DOHH2 (cell line): ENCODE measurements around the gene TUBB1.

ENCODE experiments used
- H3F3A ChIP-seq: fragments of 200-600 bp; sonication (generic), shearing (Covaris generic); 2 replicates; pipeline ENCODE4 v1.6.0; 2016; ENCODE audit warnings: antibody characterized with exemption, mild to moderate bottlenecking; ENCODE audit not compliant: control insufficient read depth, insufficient read depth
- H3K27ac ChIP-seq: fragments of 200-600 bp; sonication (generic); 2 replicates; pipeline ENCODE4 v1.5.1; 2014; ENCODE audit warnings: low read depth, mild to moderate bottlenecking, low read length, moderate library complexity
- H3K27me3 ChIP-seq: fragments of 200-600 bp; sonication (generic); 2 replicates; pipeline ENCODE4 v1.6.1; 2014; ENCODE audit warnings: mild to moderate bottlenecking, low read length, mixed read lengths; ENCODE audit not compliant: control insufficient read depth
- H3K36me3 ChIP-seq: fragments of 200-600 bp; sonication (generic); 2 replicates; pipeline ENCODE4 v1.6.1; 2014; ENCODE audit warnings: mild to moderate bottlenecking, low read length, moderate library complexity, mixed read lengths; ENCODE audit not compliant: control insufficient read depth
- H3K4me1 ChIP-seq: fragments of 200-600 bp; sonication (generic); 2 replicates; pipeline ENCODE4 v1.6.1; 2014; ENCODE audit warnings: mild to moderate bottlenecking, low read length, mixed read lengths; ENCODE audit not compliant: control insufficient read depth
- H3K4me2 ChIP-seq: fragments of 200-600 bp; sonication (generic); 2 replicates; pipeline ENCODE4 v1.6.0; 2014; ENCODE audit warnings: mild to moderate bottlenecking, low read length, moderate library complexity
- H3K4me3 ChIP-seq: fragments of 200-600 bp; sonication (generic); 2 replicates; pipeline ENCODE4 v1.5.1; 2014; ENCODE audit warnings: mild to moderate bottlenecking, low read length, mixed read lengths
- H3K79me2 ChIP-seq: fragments of 200-600 bp; sonication (generic); 2 replicates; pipeline ENCODE4 v1.6.1; 2014; ENCODE audit warnings: mild to moderate bottlenecking, low read length, mixed read lengths; ENCODE audit not compliant: control insufficient read depth
- H3K9me2 ChIP-seq: fragments of 200-600 bp; sonication (generic); replicated peaks from 2 replicates; pipeline ENCODE4 v1.6.1; 2014; ENCODE audit warnings: mild to moderate bottlenecking, low read length, mixed read lengths; ENCODE audit not compliant: control insufficient read depth
- H3K9me3 ChIP-seq: fragments of 200-600 bp; sonication (generic); 2 replicates; pipeline ENCODE4 v1.6.1; 2014; ENCODE audit warnings: antibody characterized with exemption, low read length, mixed read lengths; ENCODE audit not compliant: control insufficient read depth, insufficient read depth
- H4K20me1 ChIP-seq: fragments of 200-600 bp; sonication (generic); 2 replicates; pipeline ENCODE4 v1.6.0; 2014; ENCODE audit warnings: low read depth, mild to moderate bottlenecking, antibody characterized with exemption, low read length, moderate library complexity; ENCODE audit not compliant: control insufficient read depth, insufficient read depth
- EZH2phosphoT487 ChIP-seq: fragments of 200-600 bp; sonication (generic); IDR thresholded peaks from 2 replicates; pipeline ENCODE4 v1.6.1; 2017; ENCODE audit warnings: borderline replicate concordance, mild to moderate bottlenecking, antibody characterized with exemption, low read length, moderate library complexity, mixed read lengths
- TF ChIP-seq, protein P1 (sequence below): fragments of 200-600 bp; sonication (generic); IDR thresholded peaks from one replicate; pipeline ENCODE4 v1.5.1; 2014; ENCODE audit warnings: antibody characterized with exemption, mild to moderate bottlenecking, low read depth, low read length; ENCODE audit not compliant: poor library complexity, severe bottlenecking

TUBB1 gene

DNA sequence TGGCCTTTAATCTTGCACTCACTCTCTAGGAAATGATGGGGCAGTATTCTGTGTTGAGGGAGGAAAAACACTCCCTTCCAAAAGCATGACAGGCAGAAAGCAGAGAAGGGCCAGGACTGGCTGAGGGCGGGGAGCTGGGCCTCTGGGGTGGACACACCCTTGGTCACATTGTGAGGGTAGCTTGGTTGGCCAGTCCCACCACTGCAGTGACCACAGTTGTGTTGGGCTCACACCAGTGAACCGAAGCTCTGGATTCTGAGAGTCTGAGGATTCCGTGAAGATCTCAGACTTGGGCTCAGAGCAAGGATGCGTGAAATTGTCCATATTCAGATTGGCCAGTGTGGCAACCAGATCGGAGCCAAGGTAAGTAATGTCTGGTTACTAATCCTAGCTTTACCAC, at the start of gene TUBB1:
TUBB1 (plus strand) TSS at position 213 of the 400 bp plus-strand sequence; CDS start at position 307, 94 bp downstream.
- peaks cover 19% of the 10 kb centered on the region for H3K36me3 ChIP-seq
- H3K4me2 ChIP-seq, result no peak within 1 kb of the TSS

GRCh38 chr20:58969439-58969838, 49.8 kb upstream of the TUBB1 start:
- 0 out of 2 replicates have a peak, but pooled peaks cover 5% of the 10 kb centered on the region for H3K27me3 ChIP-seq
- H4K20me1 ChIP-seq, result no peaks in the 10 kb centered on the region
- H3K27ac ChIP-seq, result no peak overlapping the region
- peak overlapping the region; percentile 53; the same call in 1 of the 2 replicates for H3K4me2 ChIP-seq
- TF ChIP-seq, protein P1, sequence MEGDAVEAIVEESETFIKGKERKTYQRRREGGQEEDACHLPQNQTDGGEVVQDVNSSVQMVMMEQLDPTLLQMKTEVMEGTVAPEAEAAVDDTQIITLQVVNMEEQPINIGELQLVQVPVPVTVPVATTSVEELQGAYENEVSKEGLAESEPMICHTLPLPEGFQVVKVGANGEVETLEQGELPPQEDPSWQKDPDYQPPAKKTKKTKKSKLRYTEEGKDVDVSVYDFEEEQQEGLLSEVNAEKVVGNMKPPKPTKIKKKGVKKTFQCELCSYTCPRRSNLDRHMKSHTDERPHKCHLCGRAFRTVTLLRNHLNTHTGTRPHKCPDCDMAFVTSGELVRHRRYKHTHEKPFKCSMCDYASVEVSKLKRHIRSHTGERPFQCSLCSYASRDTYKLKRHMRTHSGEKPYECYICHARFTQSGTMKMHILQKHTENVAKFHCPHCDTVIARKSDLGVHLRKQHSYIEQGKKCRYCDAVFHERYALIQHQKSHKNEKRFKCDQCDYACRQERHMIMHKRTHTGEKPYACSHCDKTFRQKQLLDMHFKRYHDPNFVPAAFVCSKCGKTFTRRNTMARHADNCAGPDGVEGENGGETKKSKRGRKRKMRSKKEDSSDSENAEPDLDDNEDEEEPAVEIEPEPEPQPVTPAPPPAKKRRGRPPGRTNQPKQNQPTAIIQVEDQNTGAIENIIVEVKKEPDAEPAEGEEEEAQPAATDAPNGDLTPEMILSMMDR, result no peak
- no peak for TF ChIP-seq EZH2phosphoT487
- peaks cover 20% of the 10 kb centered on the region for H3K4me1 ChIP-seq
- peaks cover 3% of the 10 kb centered on the region; the same call in 1 of the 2 replicates for H3F3A ChIP-seq
- no peak overlapping the region for H3K4me3 ChIP-seq
- peaks cover 9% of the 10 kb centered on the region; the same call in 1 of the 2 replicates for H3K9me3 ChIP-seq
- H3K79me2 ChIP-seq, result no peaks in the 10 kb centered on the region
- no peaks in the 10 kb centered on the region for H3K9me2 ChIP-seq
- H3K36me3 ChIP-seq, result no peaks in the 10 kb centered on the region

More for the DNA sequence above, at the start of gene TUBB1:
- no peaks in the 10 kb centered on the region for H3K27me3 ChIP-seq
- no peak for TF ChIP-seq EZH2phosphoT487
- TF ChIP-seq, protein P1, result no peak
- no peaks in the 10 kb centered on the region for H3K79me2 ChIP-seq
- H3F3A ChIP-seq, result 0 out of 2 replicates have a peak, but pooled peaks cover 8% of the 10 kb centered on the region
- H4K20me1 ChIP-seq, result no peaks in the 10 kb centered on the region
- no peaks in the 10 kb centered on the region for H3K9me2 ChIP-seq
- H3K4me3 ChIP-seq, result no peak within 1 kb of the TSS
- H3K4me1 ChIP-seq, result peaks cover 20% of the 10 kb centered on the region
- H3K9me3 ChIP-seq, result no peaks in the 10 kb centered on the region
- no peak within 1 kb of the TSS for H3K27ac ChIP-seq

- Histone ChIP-seq H3K4me1 (peaks cover 21% of the 10 kb centered on the region), H3F3A (peaks cover 4% of the 10 kb centered on the region; the same call in 1 of the 2 replicates), H3K4me2 (peak overlapping the region; percentile 53)
Measured at GRCh38 chr20:58970146-58970545, 49.1 kb upstream of the TUBB1 start.

More at GRCh38 chr20:58970146-58970545, 49.1 kb upstream of the TUBB1 start:
- Histone ChIP-seq H3K9me3 (peaks cover 9% of the 10 kb centered on the region; the same call in 1 of the 2 replicates), H4K20me1 (no peaks in the 10 kb centered on the region), H3K9me2 (no peaks in the 10 kb centered on the region), H3K27ac (no peak overlapping the region), H3K79me2 (no peaks in the 10 kb centered on the region), H3K27me3 (0 out of 2 replicates have a peak, but pooled peaks cover 5% of the 10 kb centered on the region), H3K4me3 (peak overlapping the region; percentile 25; the same call in 1 of the 2 replicates), H3K36me3 (no peaks in the 10 kb centered on the region)
- TF ChIP-seq, protein P1, result no peak
- no peak for TF ChIP-seq EZH2phosphoT487
